ENCODE measurements around the gene SLC25A10. TPM values are rescaled to one million over a fixed set of nuclear protein-coding genes. Genes with fewer than 3 reads are reported as not detected.
"Not testable (repeated sequence)": the region's sequence is repeated elsewhere in the genome, so short reads cannot be mapped to it uniquely, and the experiment has no call there.

SLC25A10 gene
- total RNA-seq, 4 donors from 2014 or later = 5.6 to 11.3 (median 7.6) TPM; not detected in 1

DNA sequence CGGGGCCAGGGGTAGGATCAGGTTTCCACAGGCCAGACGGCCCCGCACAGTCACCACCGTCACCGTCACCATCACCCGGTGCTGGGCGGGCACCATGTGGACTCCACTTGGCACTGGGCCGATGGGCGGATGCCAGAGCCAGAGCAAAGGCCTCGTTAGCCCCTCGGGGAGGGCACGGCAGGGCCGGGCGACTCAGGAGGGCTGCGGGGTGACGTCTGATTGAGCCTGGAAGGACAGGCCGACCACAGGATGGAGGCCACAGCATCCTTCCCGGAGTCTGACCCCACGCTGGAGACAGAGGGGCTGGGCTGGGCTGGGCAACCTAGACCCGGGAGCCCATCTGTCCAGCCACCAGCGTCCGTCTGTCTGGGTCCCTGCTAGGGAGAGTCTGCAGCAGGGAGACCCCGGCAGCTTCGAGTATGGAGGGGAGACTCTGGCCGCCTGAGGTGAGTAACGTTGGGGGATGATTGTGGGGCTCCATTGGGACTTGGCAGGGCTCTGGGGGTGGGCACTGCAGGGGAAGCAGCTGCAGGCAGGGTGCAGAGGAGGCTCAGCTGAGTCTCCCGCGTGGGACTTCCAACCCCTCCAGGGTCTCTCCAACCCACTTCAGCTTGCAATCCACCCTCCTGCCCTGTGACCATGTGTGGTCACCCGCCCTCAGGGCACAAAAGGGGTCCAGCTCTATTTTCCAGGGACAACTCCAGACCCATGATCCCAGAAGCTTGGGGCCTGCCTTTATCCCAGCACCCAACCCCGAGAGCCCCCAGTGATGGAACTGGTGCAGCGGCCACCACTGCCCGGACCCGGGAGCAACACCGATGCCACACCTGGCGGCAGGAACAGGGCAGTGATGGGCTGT, 22.6 kb downstream of the SLC25A10 start:
- Histone ChIP-seq H3K4me1 (no peaks in the 10 kb centered on the region), H3K4me3 (no peak overlapping the region), H3K9me3 (no peaks in the 10 kb centered on the region), H3K27ac (no peak overlapping the region), H3K27me3 (peaks cover 0 to 2% of the 10 kb centered on the region in 2 donors), H3K36me3 (no peaks in the 10 kb centered on the region)
- intact Hi-C loops (cut with DNase I; ENCODE audit: low total_unique reads) = no loop called here
- DNase-seq = no peak
- TF ChIP-seq, protein P1, sequence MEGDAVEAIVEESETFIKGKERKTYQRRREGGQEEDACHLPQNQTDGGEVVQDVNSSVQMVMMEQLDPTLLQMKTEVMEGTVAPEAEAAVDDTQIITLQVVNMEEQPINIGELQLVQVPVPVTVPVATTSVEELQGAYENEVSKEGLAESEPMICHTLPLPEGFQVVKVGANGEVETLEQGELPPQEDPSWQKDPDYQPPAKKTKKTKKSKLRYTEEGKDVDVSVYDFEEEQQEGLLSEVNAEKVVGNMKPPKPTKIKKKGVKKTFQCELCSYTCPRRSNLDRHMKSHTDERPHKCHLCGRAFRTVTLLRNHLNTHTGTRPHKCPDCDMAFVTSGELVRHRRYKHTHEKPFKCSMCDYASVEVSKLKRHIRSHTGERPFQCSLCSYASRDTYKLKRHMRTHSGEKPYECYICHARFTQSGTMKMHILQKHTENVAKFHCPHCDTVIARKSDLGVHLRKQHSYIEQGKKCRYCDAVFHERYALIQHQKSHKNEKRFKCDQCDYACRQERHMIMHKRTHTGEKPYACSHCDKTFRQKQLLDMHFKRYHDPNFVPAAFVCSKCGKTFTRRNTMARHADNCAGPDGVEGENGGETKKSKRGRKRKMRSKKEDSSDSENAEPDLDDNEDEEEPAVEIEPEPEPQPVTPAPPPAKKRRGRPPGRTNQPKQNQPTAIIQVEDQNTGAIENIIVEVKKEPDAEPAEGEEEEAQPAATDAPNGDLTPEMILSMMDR (IDR thresholded peaks at IDR 0.05) = no peak
- TF ChIP-seq POLR2A (IDR thresholded peaks at IDR 0.05) = no peak

DNA sequence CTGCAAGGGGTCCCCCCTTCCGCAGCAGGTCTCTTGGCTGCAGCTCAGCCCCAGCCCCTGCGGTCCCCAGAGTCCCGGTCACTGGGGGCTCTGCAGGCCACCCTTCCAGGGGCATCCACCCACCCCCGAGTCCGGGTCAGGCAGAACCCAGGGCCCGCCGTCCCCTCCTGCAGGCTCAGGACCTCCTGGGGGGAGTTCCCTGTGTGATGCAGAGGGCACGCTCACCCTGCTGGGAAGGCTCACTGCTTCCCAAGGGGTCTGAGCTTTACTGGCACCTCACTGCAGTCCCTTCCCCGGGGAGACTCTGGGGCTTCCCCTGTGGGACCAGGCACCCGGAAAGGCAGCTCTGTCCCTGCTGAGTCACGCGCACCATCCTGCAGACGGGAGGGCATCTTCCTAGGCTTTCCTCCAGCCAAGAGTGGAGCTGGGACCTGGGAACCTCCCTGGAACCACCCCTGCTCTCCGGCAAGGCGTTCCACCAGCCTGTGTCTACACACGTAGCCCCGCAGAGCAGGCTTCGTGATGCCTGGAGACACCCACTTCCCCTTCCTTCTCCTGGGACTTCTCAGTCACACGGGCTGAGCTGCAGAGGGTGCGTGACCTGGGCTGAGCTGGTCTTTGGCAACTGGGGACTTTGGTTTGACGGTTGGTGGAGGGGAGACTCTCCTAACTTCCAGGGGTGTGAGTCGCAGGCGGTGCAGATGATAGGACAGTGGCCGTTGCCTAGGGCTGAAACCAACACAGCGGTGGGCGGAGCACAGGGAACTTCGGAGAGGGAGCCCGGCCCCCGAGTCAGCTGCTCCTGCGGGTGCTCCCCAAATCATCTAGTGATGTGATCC, 23.4 kb downstream of the SLC25A10 start:
- Histone ChIP-seq H3K27me3 (peaks cover 0 to 2% of the 10 kb centered on the region in 2 donors), H3K27ac (no peak overlapping the region), H3K4me1 (no peaks in the 10 kb centered on the region), H3K4me3 (no peak overlapping the region), H3K9me3 (no peaks in the 10 kb centered on the region), H3K36me3 (no peaks in the 10 kb centered on the region)
- DNase-seq = no peak
- intact Hi-C loops (cut with DNase I; ENCODE audit: low total_unique reads) = no loop called here
- TF ChIP-seq, protein P1 (IDR thresholded peaks at IDR 0.05) = no peak
- TF ChIP-seq POLR2A (IDR thresholded peaks at IDR 0.05) = no peak

DNA sequence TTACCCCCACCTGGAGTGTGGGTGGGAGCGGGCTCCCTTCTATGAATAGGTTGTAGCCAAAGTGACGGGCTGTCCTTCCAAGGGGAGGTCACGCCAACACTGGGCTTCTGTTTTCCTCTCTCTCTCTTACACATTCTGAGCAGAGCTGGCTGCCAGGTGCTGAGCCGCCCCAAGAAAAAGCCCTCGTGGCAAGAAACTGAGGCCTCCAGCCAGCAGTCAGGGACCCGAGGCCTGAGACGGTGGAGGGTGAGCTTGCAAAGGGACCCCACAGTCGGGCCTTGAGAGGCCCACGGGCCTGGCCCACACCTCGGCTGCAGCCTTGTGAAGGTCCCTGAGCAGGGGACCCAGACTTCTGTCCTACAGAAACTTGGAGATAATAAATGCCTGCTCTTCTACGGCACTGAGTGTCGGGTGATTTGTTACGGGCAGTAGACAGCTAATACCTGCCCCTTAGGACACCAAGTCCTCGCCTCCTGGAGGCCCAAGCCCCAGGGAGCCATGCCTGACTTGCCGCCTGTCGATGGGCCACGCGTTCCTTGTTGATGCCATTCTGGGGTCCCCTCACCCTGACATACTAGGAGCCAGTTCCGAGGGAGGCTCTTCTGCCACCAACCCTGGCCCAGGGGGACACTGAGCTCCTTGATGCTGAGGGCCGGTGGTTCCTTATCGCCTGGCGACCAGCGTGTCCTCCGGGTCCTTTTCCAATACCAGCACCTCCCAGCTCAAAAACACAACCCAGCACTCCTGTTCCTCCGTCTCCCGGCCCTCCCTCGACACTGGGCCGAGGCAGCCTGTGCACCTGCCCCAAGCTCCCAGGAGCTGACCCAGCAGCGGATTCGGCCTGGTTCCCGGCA, 26.1 kb downstream of the SLC25A10 start:
- TF ChIP-seq, protein P1 (IDR thresholded peaks at IDR 0.05) = no peak
- TF ChIP-seq POLR2A (IDR thresholded peaks at IDR 0.05) = no peak
- no peaks in the 10 kb centered on the region for H3K9me3 ChIP-seq
- H3K27ac ChIP-seq = no peak overlapping the region
- H3K27me3 ChIP-seq = no peaks in the 10 kb centered on the region
- intact Hi-C loops (cut with DNase I; ENCODE audit: low total_unique reads) = no loop called here
- DNase-seq = no peak
- no peaks in the 10 kb centered on the region for H3K36me3 ChIP-seq
- H3K4me3 ChIP-seq = no peak overlapping the region
- no peaks in the 10 kb centered on the region for H3K4me1 ChIP-seq

DNA sequence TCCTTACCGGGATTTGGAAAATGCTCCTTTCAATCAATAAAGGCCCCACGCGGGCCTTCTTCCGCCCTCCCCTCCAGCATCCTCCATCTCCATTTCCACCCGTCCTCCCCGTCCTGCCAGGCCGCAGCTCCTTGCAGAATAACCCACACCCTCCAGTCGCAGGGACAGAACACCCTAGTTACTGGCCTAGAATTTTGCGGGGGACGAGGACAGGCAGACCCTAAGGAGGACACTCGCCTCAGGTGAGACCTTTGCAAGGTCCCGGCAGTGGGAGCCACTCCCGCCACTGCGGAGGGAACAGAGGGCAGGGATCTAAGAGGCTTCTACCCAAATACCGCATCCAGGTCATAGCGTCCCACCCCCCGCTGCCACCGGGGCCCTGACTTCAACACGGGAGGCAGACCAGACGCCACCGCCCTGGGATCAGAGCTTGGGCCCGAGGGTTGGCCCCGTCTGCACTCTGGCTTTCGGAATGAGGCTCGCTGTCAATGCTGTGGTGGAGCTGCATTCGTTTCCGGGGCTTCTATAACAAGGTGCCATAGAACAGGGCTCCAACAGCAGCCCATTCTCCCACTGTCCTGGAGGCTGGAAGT, 26.8 kb downstream of the SLC25A10 start:
- no peak overlapping the region for H3K4me3 ChIP-seq
- no peaks in the 10 kb centered on the region for H3K9me3 ChIP-seq
- no peak overlapping the region for H3K27ac ChIP-seq
- intact Hi-C loops (cut with DNase I; ENCODE audit: low total_unique reads) = no loop called here
- H3K27me3 ChIP-seq = no peaks in the 10 kb centered on the region
- DNase-seq = no peak
- TF ChIP-seq, protein P1 (IDR thresholded peaks at IDR 0.05) = no peak
- no peak for TF ChIP-seq POLR2A (IDR thresholded peaks at IDR 0.05)
- no peaks in the 10 kb centered on the region for H3K36me3 ChIP-seq
- no peaks in the 10 kb centered on the region for H3K4me1 ChIP-seq

DNA sequence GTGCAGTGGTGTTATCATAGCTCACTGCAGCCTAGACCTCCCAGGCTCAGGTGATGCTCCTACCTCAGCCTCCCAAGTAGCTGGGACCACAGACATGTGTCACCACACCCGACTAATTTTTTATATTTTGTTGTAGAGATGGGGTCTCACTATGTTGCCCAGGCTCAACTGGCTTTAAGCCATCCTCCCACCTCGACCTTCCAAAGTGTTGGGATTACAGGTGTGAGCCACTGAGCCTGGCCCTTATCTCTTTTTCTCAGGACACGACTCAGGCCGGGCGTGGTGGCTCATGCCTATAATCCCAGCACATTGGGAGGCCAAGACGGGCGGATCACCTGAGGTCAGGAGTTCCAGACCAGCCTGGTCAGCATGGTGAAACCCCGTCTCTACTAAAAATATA, 27.5 kb downstream of the SLC25A10 start:
- H3K27ac ChIP-seq; H3K4me1 ChIP-seq; H3K4me3 ChIP-seq; H3K27me3 ChIP-seq; H3K9me3 ChIP-seq; DNase-seq; intact Hi-C loops (cut with DNase I; ENCODE audit: low total_unique reads); H3K36me3 ChIP-seq: not testable (repeated sequence)
